Ectodermal cell (in vitro differentiated cells): ENCODE data around the gene FBXL13. TPM values are rescaled to one million over a fixed set of nuclear protein-coding genes. Genes with fewer than 3 reads are reported as not detected.
A peak's percentile ranks its signal among the peaks of the same experiment; 100 is the strongest.

Source experiments
- H3K27ac ChIP-seq: 2 replicates; pipeline ENCODE4 v1.7.0; 2013; ENCODE audit warnings: mild to moderate bottlenecking, low read depth, low read length; ENCODE audit not compliant: insufficient read depth, poor library complexity, severe bottlenecking
- H3K27me3 ChIP-seq: 2 replicates; pipeline ENCODE4 v1.7.0; 2013; ENCODE audit warnings: mild to moderate bottlenecking, low read length; ENCODE audit not compliant: insufficient read depth, control insufficient read depth, poor library complexity, severe bottlenecking
- H3K36me3 ChIP-seq: one replicate; pipeline ENCODE4 v1.7.0; 2013; ENCODE audit warnings: low read length; ENCODE audit not compliant: control insufficient read depth, insufficient read depth
- H3K4me1 ChIP-seq: one replicate; pipeline ENCODE4 v1.7.0; 2013; ENCODE audit warnings: low read length; ENCODE audit not compliant: control insufficient read depth, insufficient read depth
- H3K4me3 ChIP-seq: 2 replicates; pipeline ENCODE4 v1.7.0; 2013; ENCODE audit warnings: low read depth, low read length, control low read depth; ENCODE audit not compliant: insufficient read depth
- H3K9me3 ChIP-seq: 2 replicates; pipeline ENCODE4 v1.7.0; 2013; ENCODE audit warnings: mild to moderate bottlenecking, low read length, moderate library complexity; ENCODE audit not compliant: control insufficient read depth
- WGBS, 2 experiments: methylation state at CpG; one replicate each; pipeline ENCODE4 v1.1.7; 2013; ENCODE audit warnings: missing lambda C conversion rate in 2 of 2; 5-methylcytosine and 5-hydroxymethylcytosine counted together
- polyA plus RNA-seq, 4 experiments: library from polyadenylated mRNA; stranded (reverse); fragments of 50-300 nt; gene quantifications; one replicate each; pipeline ENCODE4 v1.2.3, GENCODE V29; 2013

Gene FBXL13
- polyA plus RNA-seq (2013, experiment 1 of 4), result 3.2 TPM
- polyA plus RNA-seq (2013, experiment 2 of 4), result 2.9 TPM
- polyA plus RNA-seq (2013, experiment 3 of 4), result 3.4 TPM
- 2.4 TPM for polyA plus RNA-seq (2013, experiment 4 of 4)

DNA sequence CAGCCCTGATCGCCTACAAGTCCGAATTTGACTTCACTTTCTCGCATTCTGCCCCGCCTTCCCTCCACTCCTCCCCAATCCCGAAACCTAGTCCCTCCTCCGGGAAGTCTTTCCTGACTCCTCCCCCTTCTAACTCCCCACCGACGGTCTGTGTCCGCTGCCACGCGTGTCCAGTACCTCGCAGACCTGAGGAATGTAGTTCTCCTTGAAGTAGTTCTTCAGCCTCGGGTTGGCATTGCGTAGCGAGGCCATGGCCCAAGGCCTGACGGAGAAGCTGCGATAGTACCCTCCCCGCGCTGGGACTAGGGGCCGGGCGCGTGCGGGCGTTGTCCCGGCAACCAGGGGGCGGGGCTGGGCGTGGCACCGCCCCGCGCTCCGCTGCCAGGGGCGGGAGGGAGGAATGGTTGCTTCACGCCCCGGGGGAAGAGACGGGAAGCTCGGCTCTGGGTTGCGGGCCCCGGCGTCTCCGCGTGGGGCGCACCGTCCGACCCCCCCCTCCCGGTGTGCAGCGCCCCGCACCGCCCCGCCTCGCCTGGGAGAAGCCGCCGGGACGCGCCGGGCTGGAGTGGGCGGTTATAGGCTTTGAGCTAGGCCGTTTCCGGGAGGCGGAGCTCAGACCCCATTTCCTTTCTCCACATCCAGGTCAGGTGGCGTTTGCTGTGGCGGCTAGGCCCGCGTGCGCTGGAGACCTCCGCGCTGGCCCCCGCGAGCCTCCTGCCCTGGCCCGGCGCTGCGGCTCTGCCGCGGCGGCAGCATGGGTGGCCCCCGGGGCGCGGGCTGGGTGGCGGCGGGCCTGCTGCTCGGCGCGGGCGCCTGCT lies at the start of gene FBXL13, which contains the start of gene ARMC10:
TSS of gene FBXL13 (minus strand) at position 278 of the 818 bp plus-strand sequence.
TSS of gene ARMC10 (plus strand) at position 622 of the 818 bp plus-strand sequence. CDS start at position 755, 133 bp downstream.
- 1 to 3% methylated on average over 83 of the region's 83 CpGs for WGBS, 2 experiments
- H3K36me3 ChIP-seq, result no peaks in the 10 kb centered on the region
- H3K9me3 ChIP-seq, result no peaks in the 10 kb centered on the region
- no peaks in the 10 kb centered on the region for H3K27me3 ChIP-seq
- peak within 1 kb of the TSS; percentile 82 for H3K4me3 ChIP-seq
- H3K27ac ChIP-seq, result peak within 1 kb of the TSS; percentile 78
- no peaks in the 10 kb centered on the region for H3K4me1 ChIP-seq

DNA sequence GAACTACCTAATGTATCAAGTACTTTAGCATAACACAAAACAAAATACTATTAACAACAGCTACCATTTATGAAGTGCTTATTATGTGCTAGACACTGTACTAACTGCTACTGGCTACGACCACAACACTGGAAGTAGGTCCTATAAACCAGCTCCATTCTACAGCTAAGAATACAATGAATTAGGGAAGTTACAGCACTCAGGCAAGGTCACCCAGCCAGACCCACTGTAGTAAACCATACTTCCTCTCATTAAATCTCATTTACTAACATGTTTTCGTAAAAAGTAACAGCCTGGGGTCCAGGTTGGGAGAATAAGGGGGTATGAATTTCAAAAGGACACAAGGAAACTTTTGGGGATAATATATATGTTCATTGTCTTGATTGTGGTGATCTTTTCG lies 48.9 kb upstream of the FBXL13 start:
- H3K36me3 ChIP-seq, result peaks cover 3% of the 10 kb centered on the region
- H3K9me3 ChIP-seq, result no peaks in the 10 kb centered on the region
- H3K4me3 ChIP-seq, result no peak overlapping the region

DNA sequence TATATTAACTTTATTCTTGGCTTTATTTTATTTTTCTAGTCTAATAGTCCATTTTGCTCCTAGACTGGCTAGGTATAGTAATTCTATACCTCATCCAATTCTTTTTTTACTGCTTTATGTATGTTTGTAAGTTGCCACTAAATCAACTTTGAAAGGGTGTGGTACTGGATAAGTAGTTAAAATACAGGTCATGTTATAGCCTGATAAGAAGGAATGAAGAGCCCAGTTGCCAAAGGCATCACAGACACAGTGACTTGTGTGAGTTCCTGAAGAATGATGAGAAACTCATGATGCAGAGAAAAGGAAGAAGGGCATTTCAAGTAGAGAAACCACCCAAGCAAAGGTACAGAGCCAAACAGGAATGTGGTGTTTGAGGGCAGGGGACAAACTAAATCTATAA lies 47.0 kb upstream of the FBXL13 start:
- Histone ChIP-seq H3K36me3 (peaks cover 3% of the 10 kb centered on the region), H3K9me3 (no peaks in the 10 kb centered on the region), H3K27me3 (no peaks in the 10 kb centered on the region), H3K4me3 (no peak overlapping the region), H3K27ac (no peak overlapping the region), H3K4me1 (no peaks in the 10 kb centered on the region)

More for the DNA sequence above, 48.9 kb upstream of the FBXL13 start:
- Histone ChIP-seq H3K4me1 (no peaks in the 10 kb centered on the region), H3K27me3 (no peaks in the 10 kb centered on the region), H3K27ac (no peak overlapping the region)
- 45 to 93% methylated on average over 1 to 2 of the region's 3 CpGs for WGBS, 2 experiments

DNA sequence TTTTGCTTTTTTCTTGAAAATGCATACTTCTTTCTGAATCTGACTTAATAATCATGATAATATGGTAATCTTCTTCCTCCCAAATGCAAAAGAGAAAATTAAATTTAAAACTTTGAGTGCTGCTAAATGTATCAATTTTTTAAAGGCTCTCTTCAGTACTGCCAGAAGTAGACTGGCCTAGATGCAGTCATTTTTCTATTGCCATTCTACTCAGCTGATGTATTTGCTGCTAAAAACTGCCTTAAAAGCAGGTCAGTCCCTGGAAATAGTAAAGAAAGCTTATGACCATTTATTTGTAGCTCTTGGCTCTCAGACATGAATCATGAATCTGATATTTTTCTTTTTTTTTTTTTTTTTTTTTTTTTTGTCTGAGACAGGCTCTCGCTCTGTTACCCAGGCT lies 45.8 kb upstream of the FBXL13 start:
- peaks cover 3% of the 10 kb centered on the region for H3K36me3 ChIP-seq
- H3K4me1 ChIP-seq, result no peaks in the 10 kb centered on the region
- H3K9me3 ChIP-seq, result no peaks in the 10 kb centered on the region
- H3K27ac ChIP-seq, result no peak overlapping the region
- 78 to 95% methylated on average over 1 of the region's 1 CpG for WGBS, 2 experiments
- no peaks in the 10 kb centered on the region for H3K27me3 ChIP-seq
- H3K4me3 ChIP-seq, result no peak overlapping the region

DNA sequence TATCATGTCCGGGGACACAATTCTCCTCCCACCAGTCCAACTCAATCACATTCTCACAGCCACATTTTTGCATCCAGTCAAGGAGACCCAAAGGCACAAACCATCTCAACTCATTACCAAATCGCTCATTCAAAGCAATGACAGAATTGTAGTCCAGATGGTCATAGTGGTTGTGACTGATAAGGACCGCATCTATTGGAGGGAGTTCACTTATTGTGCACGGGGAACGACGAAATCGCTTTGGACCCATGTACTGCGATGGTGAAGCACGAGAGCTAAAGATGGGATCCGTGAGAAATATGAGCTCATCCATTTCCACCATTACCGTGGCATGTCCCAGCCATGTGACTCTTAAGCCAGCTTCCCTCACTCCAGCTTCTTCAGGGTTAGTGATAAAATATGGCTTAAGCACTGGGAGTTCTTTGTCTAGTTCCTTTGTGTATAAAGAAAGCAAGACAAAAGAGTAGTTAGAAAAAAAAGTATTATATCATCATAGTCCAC lies 45.2 kb upstream of the FBXL13 start:
- H3K4me1 ChIP-seq, result no peaks in the 10 kb centered on the region
- 96 to 98% methylated on average over 11 of the region's 11 CpGs for WGBS, 2 experiments
- no peaks in the 10 kb centered on the region for H3K9me3 ChIP-seq
- H3K36me3 ChIP-seq, result peaks cover 3% of the 10 kb centered on the region
- H3K4me3 ChIP-seq, result no peak overlapping the region
- no peaks in the 10 kb centered on the region for H3K27me3 ChIP-seq
- no peak overlapping the region for H3K27ac ChIP-seq

DNA sequence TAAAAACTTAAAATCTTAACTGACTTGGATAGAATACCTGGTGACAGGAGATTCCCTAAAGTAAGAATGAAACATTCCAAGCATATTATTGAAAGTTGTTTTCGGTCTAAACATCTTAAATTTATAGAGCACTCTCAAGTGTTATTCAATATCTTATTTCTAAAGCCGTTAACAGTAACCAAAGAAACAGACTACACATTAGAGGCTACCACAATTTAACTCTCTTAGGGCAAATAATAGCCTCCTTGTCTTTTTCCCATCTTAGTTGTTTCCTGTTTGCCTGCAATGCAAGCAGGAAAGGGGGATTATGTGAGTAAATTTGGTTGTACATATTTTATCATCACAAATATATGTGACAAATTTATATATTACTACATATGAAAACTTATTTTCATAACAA lies 42.9 kb upstream of the FBXL13 start:
- WGBS, 2 experiments, result 87 to 91% methylated on average over 2 of the region's 2 CpGs
- no peaks in the 10 kb centered on the region for H3K9me3 ChIP-seq
- no peaks in the 10 kb centered on the region for H3K27me3 ChIP-seq
- no peak overlapping the region for H3K27ac ChIP-seq
- H3K4me3 ChIP-seq, result no peak overlapping the region
- H3K36me3 ChIP-seq, result peaks cover 3% of the 10 kb centered on the region
- no peaks in the 10 kb centered on the region for H3K4me1 ChIP-seq

DNA sequence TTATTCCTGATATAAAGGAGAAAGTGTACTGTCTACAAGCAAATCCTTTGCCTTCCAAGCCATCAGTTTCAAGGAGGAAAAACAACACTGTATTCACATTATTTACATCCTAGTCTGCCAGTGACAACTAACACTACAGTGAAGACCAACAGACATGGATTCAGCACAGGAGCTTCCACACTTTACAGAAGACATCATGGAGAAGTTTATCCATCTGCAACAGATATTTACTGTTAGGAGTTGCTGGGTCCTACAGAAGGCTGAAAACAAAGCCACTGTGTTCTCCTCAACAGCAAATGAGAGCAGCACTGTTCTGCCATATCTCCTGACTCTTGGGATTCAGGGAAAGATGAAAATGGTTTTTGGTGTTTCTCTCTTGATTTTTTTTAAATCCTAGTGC lies 42.4 kb upstream of the FBXL13 start:
- Histone ChIP-seq H3K27me3 (no peaks in the 10 kb centered on the region), H3K9me3 (no peaks in the 10 kb centered on the region)

DNA sequence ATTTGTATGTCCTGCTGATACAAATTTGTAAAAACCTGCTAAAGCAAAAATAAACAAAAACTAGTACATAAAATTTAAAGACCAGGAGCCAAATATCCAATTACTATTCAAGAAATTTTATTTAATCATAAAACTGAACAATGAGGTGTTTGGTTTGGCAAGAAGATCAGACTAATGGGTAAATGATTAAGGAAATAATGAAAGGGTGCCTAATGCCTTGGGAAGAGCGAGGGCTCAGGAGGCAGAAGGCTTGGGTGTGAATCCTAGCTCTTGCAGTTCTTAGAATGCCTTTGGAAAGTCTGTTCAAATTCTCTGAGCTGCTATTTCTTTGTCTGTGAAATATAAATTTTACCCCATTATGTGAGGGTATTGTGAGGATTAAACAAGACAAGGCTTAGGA lies 41.9 kb upstream of the FBXL13 start:
- Histone ChIP-seq H3K4me3 (no peak overlapping the region), H3K4me1 (no peaks in the 10 kb centered on the region), H3K27ac (no peak overlapping the region), H3K9me3 (no peaks in the 10 kb centered on the region), H3K27me3 (no peaks in the 10 kb centered on the region), H3K36me3 (peaks cover 3% of the 10 kb centered on the region)
- 95 to 100% methylated on average over 1 of the region's 1 CpG for WGBS, 2 experiments

More for the DNA sequence above, 42.4 kb upstream of the FBXL13 start:
- Histone ChIP-seq H3K4me3 (no peak overlapping the region), H3K27ac (no peak overlapping the region), H3K36me3 (peaks cover 3% of the 10 kb centered on the region), H3K4me1 (no peaks in the 10 kb centered on the region)

DNA sequence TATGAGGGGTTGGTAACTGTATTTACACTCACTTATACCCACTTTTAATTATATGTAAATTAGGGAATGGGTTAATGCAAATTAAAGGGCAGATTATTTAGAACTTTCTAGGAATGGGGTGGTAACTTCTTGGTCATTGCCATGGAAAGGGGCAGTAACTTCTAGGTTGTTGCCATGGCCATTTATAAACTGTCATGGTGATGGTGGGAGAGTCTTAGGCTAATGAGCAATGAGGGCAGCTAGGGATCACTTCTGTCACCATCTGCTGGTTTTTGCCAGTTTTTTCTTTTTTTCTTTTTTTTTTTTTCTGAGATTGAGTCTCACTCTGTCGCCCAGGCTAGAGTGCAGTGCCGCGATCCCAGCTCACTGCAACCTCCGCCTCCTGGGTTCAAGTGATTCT lies 41.2 kb upstream of the FBXL13 start:
- H3K27me3 ChIP-seq, result no peaks in the 10 kb centered on the region
- 92 to 93% methylated on average over 4 of the region's 4 CpGs for WGBS, 2 experiments
- H3K36me3 ChIP-seq, result peaks cover 3% of the 10 kb centered on the region
- H3K4me3 ChIP-seq, result no peak overlapping the region
- no peak overlapping the region for H3K27ac ChIP-seq
- no peaks in the 10 kb centered on the region for H3K4me1 ChIP-seq
- no peaks in the 10 kb centered on the region for H3K9me3 ChIP-seq

DNA sequence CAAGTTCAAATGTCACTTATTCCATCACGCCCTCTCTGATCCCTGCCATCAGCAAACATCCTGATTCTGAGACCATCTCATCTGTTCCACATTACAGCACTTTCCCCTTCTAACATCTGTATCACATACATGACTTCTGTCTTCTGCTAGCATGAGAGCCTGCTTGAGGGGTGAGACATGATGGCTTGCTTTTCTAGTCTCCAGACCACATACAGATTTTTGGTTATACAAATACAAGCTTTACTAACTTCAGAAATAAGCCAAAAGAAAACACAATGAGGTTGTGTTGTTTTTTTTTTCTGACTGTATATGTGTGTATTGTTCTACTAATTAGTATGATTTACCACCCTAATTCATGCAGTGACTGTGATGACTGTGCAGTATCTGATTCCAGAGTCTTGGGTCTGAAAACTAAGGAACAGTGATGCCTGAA lies 40.0 kb upstream of the FBXL13 start:
- H3K27me3 ChIP-seq, result no peaks in the 10 kb centered on the region
- no peak overlapping the region for H3K4me3 ChIP-seq
- H3K9me3 ChIP-seq, result no peaks in the 10 kb centered on the region
- 90 to 98% methylated on average over 1 of the region's 1 CpG for WGBS, 2 experiments
- H3K4me1 ChIP-seq, result no peaks in the 10 kb centered on the region
- H3K36me3 ChIP-seq, result no peaks in the 10 kb centered on the region
- no peak overlapping the region for H3K27ac ChIP-seq
